Endothelial cell of umbilical vein (primary cell): ENCODE results near the gene LRRC59. TPM values are rescaled to one million over a fixed set of nuclear protein-coding genes. Genes with fewer than 3 reads are reported as not detected.

ENCODE experiments used
- BruUV-seq: library from RNA; stranded (reverse); fragments of 400-500 nt; replicated peaks from 2 replicates; lab custom pipeline; 2021; lab: Mats Ljungman, UMichigan
- CTCF ChIA-PET: fragments of 300-600, 350-600 bp; sonication (Branson Sonifier 250); formaldehyde crosslinking; loops from one replicate; lab custom pipeline; 2021; ENCODE audit warnings: antibody characterized with exemption, inconsistent platforms; lab: Charles Lee
- POLR2A ChIA-PET: fragments of 300-600, 350-600 bp; sonication (Branson Sonifier 250); formaldehyde crosslinking; loops from one replicate; lab custom pipeline; 2021; ENCODE audit warnings: antibody characterized with exemption, inconsistent platforms; lab: Charles Lee
- DNase-seq: peaks from one replicate; pipeline ENCODE4 v3.0.0-alpha.2; 2011; ENCODE audit warnings: low read depth, low spot score
- FAIRE-seq: peaks from 2 replicates; lab custom pipeline; 2011; peaks lifted over from hg19 to GRCh38; lab: Jason Lieb, UNC
- H2AFZ ChIP-seq: 2 replicates; pipeline ENCODE4 v1.6.0; 2012; ENCODE audit warnings: low read depth, low read length, control low read depth, inconsistent platforms
- H3K27ac ChIP-seq: 2 replicates; pipeline ENCODE4 v1.5.1; 2011; ENCODE audit warnings: low read depth, mild to moderate bottlenecking, control low read depth, low read length, moderate library complexity; ENCODE audit not compliant: insufficient read depth
- H3K27me3 ChIP-seq, 2 experiments: 2 replicates each; pipeline versions ENCODE4 v1.6.0 to v1.6.1; 2011; ENCODE audit warnings: low read length in 2 of 2, mixed read lengths in 1 of 2; ENCODE audit not compliant: control insufficient read depth in 2 of 2, insufficient read depth in 2 of 2
- H3K36me3 ChIP-seq, 2 experiments: 2 replicates in 1 of 2; 3 replicates in 1 of 2; pipeline ENCODE4 v1.5.1; 2011; ENCODE audit warnings: low read length in 2 of 2, mild to moderate bottlenecking in 1 of 2, moderate library complexity in 1 of 2; ENCODE audit not compliant: control insufficient read depth in 2 of 2, insufficient read depth in 2 of 2; ENCODE audit errors: extremely low read depth in 1 of 2
- H3K4me1 ChIP-seq: 3 replicates; pipeline ENCODE4 v1.5.1; 2011; ENCODE audit warnings: mild to moderate bottlenecking, low read length; ENCODE audit not compliant: control insufficient read depth, insufficient read depth; ENCODE audit errors: extremely low read depth
- H3K4me2 ChIP-seq: 2 replicates; pipeline ENCODE4 v1.6.1; 2011; ENCODE audit warnings: low read length, control low read depth, mixed read lengths; ENCODE audit not compliant: insufficient read depth
- H3K4me3 ChIP-seq, 3 experiments: fragments of 200-600 bp in 1 of 3; sonication (generic), shearing (Covaris generic) in 1 of 3; replicated peaks in 1 of 3; 2 replicates each; pipeline ENCODE4 v1.5.1; 2011 to 2016; ENCODE audit warnings: control low read depth in 3 of 3, low read length in 3 of 3, mild to moderate bottlenecking in 2 of 3, inconsistent platforms in 1 of 3, low read depth in 1 of 3, moderate library complexity in 1 of 3; ENCODE audit not compliant: insufficient read depth in 1 of 3
- H3K79me2 ChIP-seq: 2 replicates; pipeline ENCODE4 v1.6.0; 2012; ENCODE audit warnings: low read length, inconsistent platforms; ENCODE audit not compliant: control insufficient read depth, insufficient read depth
- H3K9ac ChIP-seq: replicated peaks from 2 replicates; pipeline ENCODE3; 2011; ENCODE audit warnings: low read length, control low read depth; ENCODE audit not compliant: insufficient read depth; ENCODE audit errors: extremely low read depth
- H3K9me1 ChIP-seq: replicated peaks from 3 replicates; pipeline ENCODE4 v1.6.0; 2011; ENCODE audit warnings: mild to moderate bottlenecking, low read length; ENCODE audit not compliant: control insufficient read depth, insufficient read depth; ENCODE audit errors: extremely low read depth
- H3K9me3 ChIP-seq: replicated peaks from 2 replicates; pipeline ENCODE4 v1.5.1; 2012; ENCODE audit warnings: low read length, inconsistent platforms; ENCODE audit not compliant: control insufficient read depth, insufficient read depth
- H4K20me1 ChIP-seq: replicated peaks from 2 replicates; pipeline ENCODE3; 2011; ENCODE audit warnings: mild to moderate bottlenecking, low read length; ENCODE audit not compliant: control insufficient read depth, insufficient read depth; ENCODE audit errors: extremely low read depth
- EZH2 ChIP-seq: IDR thresholded peaks from 2 replicates; pipeline ENCODE4 v1.6.1; 2012; ENCODE audit warnings: borderline replicate concordance, low read depth, mild to moderate bottlenecking, moderate library complexity, low read length, inconsistent platforms; ENCODE audit not compliant: severe bottlenecking
- FOS ChIP-seq: IDR thresholded peaks from 2 replicates; pipeline ENCODE4 v1.6.1; 2011; ENCODE audit warnings: mild to moderate bottlenecking, low read length, moderate library complexity, borderline replicate concordance; ENCODE audit not compliant: insufficient read depth
- GATA2 ChIP-seq: IDR thresholded peaks from 2 replicates; pipeline ENCODE4 v1.7.0; 2011; ENCODE audit warnings: low read depth, mild to moderate bottlenecking, moderate library complexity, mixed read lengths, low read length; ENCODE audit not compliant: insufficient read length, insufficient read depth
- JUN ChIP-seq: IDR thresholded peaks from 2 replicates; pipeline ENCODE4 v1.6.1; 2011; ENCODE audit warnings: borderline replicate concordance, low read depth; ENCODE audit not compliant: insufficient read length, insufficient read depth
- MYC ChIP-seq: IDR thresholded peaks from one replicate; pipeline ENCODE4 v1.6.1; 2011; ENCODE audit warnings: mild to moderate bottlenecking, low read depth, low read length
- POLR2A ChIP-seq: IDR thresholded peaks from 2 replicates; pipeline ENCODE4 v1.6.1; 2012; ENCODE audit warnings: low read depth, mild to moderate bottlenecking, control low read depth, low read length
- POLR2AphosphoS5 ChIP-seq: IDR thresholded peaks from 2 replicates; pipeline ENCODE4 v1.6.1; 2012; ENCODE audit warnings: low read depth, mild to moderate bottlenecking, control low read depth, low read length, moderate library complexity; ENCODE audit not compliant: insufficient read depth
- dilution Hi-C: fragments of 300-500 bp; cut with MboI; formaldehyde crosslinking; loops from one replicate; pipeline ENCODE4 v1.15.0; 2019; ENCODE audit warnings: low sequenced_read_pairs; ENCODE audit not compliant: extremely low pct_ligation_motif_present
- intact Hi-C: fragments of 100-400 bp; cut with micrococcal nuclease; formaldehyde crosslinking; loops from one replicate; pipeline ENCODE4 v1.10.0; 2022
- polyA plus RNA-seq, 4 experiments: library from polyadenylated mRNA; depleted of rRNA in 3 of 4; stranded (reverse) in 3 of 4; unstranded in 1 of 4; fragments of >200 nt; gene quantifications; 2 replicates each; pipeline versions ENCODE4 v1.2.1 to v1.2.3, GENCODE V29; 2011 to 2012; ENCODE audit warnings: missing spikeins in 1 of 4
- total RNA-seq: library from RNA; stranded (reverse); gene quantifications from 2 replicates; pipeline ENCODE4 v1.2.3, GENCODE V29; 2021
- TF ChIP-seq, protein P1 (sequence below), 2 donors: IDR thresholded peaks; 1 replicate in 1 of 2; 2 replicates in 1 of 2; pipeline ENCODE4 v1.5.1; 2011; ENCODE audit warnings: low read length in 2 of 2, mild to moderate bottlenecking in 2 of 2, moderate library complexity in 2 of 2, control low read depth in 1 of 2, inconsistent platforms in 1 of 2, low read depth in 1 of 2; ENCODE audit not compliant: insufficient read depth in 1 of 2; ENCODE audit errors: extremely low read depth in 1 of 2
- TF ChIP-seq, protein P2 (sequence below): IDR thresholded peaks from 2 replicates; pipeline ENCODE4 v1.6.1; 2011; ENCODE audit not compliant: insufficient read depth, insufficient read length

Gene LRRC59
- total and polyA plus RNA-seq, 2 donors (not counting 3 experiments of a cell fraction or from before 2014, with no cell fraction given) = 93.9 to 183 TPM

DNA sequence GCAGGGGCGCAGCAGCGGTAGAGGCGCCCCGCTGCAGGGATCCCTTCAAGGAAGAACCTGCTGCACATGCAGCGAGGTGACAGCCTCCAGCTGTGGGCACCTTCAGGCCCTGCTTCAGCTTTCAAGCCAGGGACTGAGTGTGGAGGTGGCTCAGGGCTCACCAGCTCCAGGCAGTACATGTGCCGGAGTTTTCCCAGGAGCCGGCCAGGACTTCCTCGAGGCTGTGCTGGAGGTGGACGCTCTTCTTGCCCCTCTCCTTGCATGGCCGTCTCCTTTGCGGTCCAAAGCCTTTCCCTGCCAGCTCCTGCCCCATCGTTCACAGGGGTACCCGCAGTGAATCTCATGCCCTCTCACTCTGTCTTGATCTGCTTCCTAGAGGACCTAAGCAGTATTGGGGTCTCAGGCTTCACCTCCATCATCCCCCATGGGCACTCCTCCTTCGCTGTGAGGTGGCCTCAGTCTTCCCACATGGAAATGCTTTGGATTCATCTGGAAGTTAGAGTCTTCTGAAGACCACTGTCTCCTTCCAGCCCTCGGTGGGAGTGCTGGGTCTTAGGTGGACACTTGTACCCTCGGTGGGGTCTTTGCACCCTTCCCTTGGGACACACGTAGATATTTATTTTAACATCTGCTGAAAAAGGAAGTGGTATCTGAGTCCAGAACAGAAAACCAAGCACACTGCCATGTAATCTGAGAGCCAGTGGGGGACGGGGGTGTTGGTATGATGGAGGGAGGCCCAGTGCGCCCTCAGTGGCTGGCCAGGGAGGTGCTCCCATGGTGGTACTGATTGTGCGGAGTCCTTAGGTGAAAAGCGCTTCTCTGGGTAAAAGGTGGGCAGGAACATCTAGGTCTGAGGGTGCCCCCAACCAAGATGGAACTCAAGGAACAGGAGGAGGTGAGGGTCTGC is 44.4 kb downstream of the LRRC59 start:
- H4K20me1 ChIP-seq = no peaks in the 10 kb centered on the region
- no peak for TF ChIP-seq POLR2AphosphoS5
- no peak for TF ChIP-seq FOS
- TF ChIP-seq, protein P1, sequence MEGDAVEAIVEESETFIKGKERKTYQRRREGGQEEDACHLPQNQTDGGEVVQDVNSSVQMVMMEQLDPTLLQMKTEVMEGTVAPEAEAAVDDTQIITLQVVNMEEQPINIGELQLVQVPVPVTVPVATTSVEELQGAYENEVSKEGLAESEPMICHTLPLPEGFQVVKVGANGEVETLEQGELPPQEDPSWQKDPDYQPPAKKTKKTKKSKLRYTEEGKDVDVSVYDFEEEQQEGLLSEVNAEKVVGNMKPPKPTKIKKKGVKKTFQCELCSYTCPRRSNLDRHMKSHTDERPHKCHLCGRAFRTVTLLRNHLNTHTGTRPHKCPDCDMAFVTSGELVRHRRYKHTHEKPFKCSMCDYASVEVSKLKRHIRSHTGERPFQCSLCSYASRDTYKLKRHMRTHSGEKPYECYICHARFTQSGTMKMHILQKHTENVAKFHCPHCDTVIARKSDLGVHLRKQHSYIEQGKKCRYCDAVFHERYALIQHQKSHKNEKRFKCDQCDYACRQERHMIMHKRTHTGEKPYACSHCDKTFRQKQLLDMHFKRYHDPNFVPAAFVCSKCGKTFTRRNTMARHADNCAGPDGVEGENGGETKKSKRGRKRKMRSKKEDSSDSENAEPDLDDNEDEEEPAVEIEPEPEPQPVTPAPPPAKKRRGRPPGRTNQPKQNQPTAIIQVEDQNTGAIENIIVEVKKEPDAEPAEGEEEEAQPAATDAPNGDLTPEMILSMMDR (IDR thresholded peaks at IDR 0.05; ENCODE audit: extremely low read depth in 1 of 2, insufficient read depth in 1 of 2, low read depth in 1 of 2, low read length in 2 of 2) = no peak
- TF ChIP-seq POLR2A = no peak
- no peak for TF ChIP-seq MYC
- no peak for TF ChIP-seq EZH2
- no peak for TF ChIP-seq GATA2
- TF ChIP-seq JUN = no peak
- TF ChIP-seq, protein P2, sequence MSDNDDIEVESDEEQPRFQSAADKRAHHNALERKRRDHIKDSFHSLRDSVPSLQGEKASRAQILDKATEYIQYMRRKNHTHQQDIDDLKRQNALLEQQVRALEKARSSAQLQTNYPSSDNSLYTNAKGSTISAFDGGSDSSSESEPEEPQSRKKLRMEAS = no peak
- H3K27me3 ChIP-seq = no peaks in the 10 kb centered on the region
- intact Hi-C loops = no loop called here
- FAIRE-seq (no peak), DNase-seq (no peak)
- H3K4me2 ChIP-seq = no peak overlapping the region
- dilution Hi-C loops = no loop called here
- CTCF ChIA-PET = interaction anchor here (0.7 to 2.0 kb wide), 2 partner anchors 9 to 16 kb away, joined by 3 to 11 read pairs; no protein-coding TSS in a partner anchor
- peaks cover 5% of the 10 kb centered on the region for H3K79me2 ChIP-seq
- no peaks in the 10 kb centered on the region for H3K9me3 ChIP-seq
- H3K4me1 ChIP-seq = peaks cover 10% of the 10 kb centered on the region
- POLR2A ChIA-PET = no interaction called here
- no TSS peak for BruUV-seq
- no peak overlapping the region for H3K9ac ChIP-seq
- no peak overlapping the region for H3K27ac ChIP-seq
- H2AFZ ChIP-seq = no peak overlapping the region
- peaks cover 3 to 30% of the 10 kb centered on the region in 2 experiments for H3K36me3 ChIP-seq
- no peaks in the 10 kb centered on the region for H3K9me1 ChIP-seq
- H3K4me3 ChIP-seq = no peak overlapping the region
